ENCODE data around the gene CTNNBIP1. TPM values are rescaled to one million over a fixed set of nuclear protein-coding genes. Genes with fewer than 3 reads are reported as not detected.

CTNNBIP1 gene
- total and polyA plus RNA-seq, 2 of the 8 experiments (the other 6 are each of a cell fraction or from before 2014, with no cell fraction given) = 40.9 to 46.6 TPM

DNA sequence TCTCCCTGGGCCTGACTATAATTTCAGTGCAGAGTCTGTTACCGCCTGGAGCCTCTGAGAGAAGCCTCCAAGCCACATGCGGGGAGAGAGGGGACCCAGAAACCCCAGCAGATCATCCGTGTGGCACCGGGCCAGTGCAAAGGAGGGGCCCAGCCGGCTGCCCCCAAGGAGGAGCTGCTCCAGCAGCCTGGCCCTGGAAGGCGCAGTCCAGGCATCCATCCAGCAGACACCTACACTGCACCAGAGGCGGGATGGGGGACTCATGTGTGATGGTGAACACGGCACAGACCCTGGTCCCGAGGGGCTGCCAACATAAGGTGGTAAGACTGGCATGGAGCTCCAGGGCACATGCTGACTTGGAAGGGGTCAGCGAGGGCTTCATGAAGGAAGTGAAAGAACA is 46.7 kb downstream of the CTNNBIP1 start (continued):
- TF ChIP-seq, protein P1, sequence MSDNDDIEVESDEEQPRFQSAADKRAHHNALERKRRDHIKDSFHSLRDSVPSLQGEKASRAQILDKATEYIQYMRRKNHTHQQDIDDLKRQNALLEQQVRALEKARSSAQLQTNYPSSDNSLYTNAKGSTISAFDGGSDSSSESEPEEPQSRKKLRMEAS (IDR thresholded peaks at IDR 0.05) = no peak
- TF ChIP-seq ASH2L (IDR thresholded peaks at IDR 0.05; ENCODE audit: low read length) (no peak), ATF3 (IDR thresholded peaks at IDR 0.05; ENCODE audit: insufficient read depth, low read depth, low read length) (no peak), NANOG (IDR thresholded peaks at IDR 0.05; ENCODE audit: insufficient read depth, low read depth, low read length, poor library complexity, severe bottlenecking) (no peak), CHD2 (IDR thresholded peaks at IDR 0.05; ENCODE audit: low read length) (no peak)
